ENCODE data around the gene MOXD1.

DNA sequence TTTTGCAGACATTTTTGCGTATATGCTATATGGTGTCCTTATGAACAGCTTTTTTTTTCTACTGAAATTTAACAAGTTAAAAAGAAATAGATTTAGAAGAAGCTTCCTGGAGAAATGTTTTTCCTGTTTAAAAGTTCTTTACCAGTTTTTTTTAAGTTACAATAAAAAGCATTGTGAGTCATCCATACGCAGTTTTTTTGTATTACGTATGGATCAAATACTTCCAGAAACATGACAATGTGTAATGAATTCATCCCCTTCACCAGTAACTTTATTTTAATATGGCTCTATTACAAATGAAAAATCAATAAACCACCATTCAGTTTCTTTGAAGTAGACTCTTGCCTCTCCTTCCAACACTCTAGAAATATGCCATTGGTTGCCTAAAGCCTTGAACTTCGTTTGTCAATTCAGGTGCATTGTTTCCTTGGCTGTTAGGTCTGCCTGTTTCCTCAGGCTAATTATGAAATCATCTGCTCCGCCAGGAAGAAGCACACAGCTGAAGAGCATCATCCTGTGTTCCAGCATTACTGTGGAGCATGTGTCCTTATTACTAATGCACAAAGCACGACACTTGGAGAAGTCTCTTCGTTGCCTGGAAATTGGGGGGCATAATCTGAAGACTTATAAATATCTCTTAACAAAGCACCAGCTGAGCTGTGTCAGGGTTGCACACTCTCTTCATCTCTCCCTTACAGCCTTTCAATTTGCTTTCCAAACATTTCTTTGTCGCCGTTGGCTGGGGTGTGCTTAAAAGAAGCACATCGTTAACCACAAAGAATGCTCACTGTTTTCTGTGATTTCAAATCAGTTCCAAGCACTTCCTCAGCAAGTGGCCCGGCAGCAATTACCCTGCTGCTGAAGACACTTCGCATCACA is 9.6 kb downstream of the MOXD1 start:
- TF ChIP-seq, protein P1, sequence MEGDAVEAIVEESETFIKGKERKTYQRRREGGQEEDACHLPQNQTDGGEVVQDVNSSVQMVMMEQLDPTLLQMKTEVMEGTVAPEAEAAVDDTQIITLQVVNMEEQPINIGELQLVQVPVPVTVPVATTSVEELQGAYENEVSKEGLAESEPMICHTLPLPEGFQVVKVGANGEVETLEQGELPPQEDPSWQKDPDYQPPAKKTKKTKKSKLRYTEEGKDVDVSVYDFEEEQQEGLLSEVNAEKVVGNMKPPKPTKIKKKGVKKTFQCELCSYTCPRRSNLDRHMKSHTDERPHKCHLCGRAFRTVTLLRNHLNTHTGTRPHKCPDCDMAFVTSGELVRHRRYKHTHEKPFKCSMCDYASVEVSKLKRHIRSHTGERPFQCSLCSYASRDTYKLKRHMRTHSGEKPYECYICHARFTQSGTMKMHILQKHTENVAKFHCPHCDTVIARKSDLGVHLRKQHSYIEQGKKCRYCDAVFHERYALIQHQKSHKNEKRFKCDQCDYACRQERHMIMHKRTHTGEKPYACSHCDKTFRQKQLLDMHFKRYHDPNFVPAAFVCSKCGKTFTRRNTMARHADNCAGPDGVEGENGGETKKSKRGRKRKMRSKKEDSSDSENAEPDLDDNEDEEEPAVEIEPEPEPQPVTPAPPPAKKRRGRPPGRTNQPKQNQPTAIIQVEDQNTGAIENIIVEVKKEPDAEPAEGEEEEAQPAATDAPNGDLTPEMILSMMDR (IDR thresholded peaks at IDR 0.05): no peak
- peak; percentile 54 to 69 (median 58) for TF ChIP-seq POLR2AphosphoS5 (IDR thresholded peaks at IDR 0.05)
- no peak for TF ChIP-seq POLR2A (IDR thresholded peaks at IDR 0.05)
- peak; percentile 16 for TF ChIP-seq EP300 (IDR thresholded peaks at IDR 0.05; ENCODE audit: low read depth)
